ENCODE results near the gene STPG3. TPM values are rescaled to one million over a fixed set of nuclear protein-coding genes. Genes with fewer than 3 reads are reported as not detected.

Gene STPG3
- total and polyA plus RNA-seq, 12 donors: 0.25 to 3.1 (median 0.32) TPM; not detected in 9

- WGBS, 4 donors: 16 to 49% (median 19%) methylated on average over 2 to 54 of the region's 54 CpGs; no CpG with 5 or more reads in 1 of the 4 donors
- Histone ChIP-seq H3K4me3 (peak overlapping the region in 2 of 4 donors; percentile 26 to 72), H3K4me1 (replicated peaks in 1 of 2) (peaks cover 0 to 7% of the 10 kb centered on the region in 2 donors), H3K27me3 (peaks cover 9% of the 10 kb centered on the region), H3K27ac (peak overlapping the region in 4 of 5 donors; percentile 66 to 94 (median 78)), H3K36me3 (replicated peaks in 1 of 2) (peaks cover 0 to 1% of the 10 kb centered on the region in 2 donors), H3K9me3 (replicated peaks in 1 of 3) (no peaks in the 10 kb centered on the region)
- DNase-seq: peak in 2 of 7 donors; percentile 20 to 44
- intact Hi-C loops (cut with DNase I): no loop called here
- no peak for TF ChIP-seq POLR2A (IDR thresholded peaks at IDR 0.05)
- TF ChIP-seq, protein P1, sequence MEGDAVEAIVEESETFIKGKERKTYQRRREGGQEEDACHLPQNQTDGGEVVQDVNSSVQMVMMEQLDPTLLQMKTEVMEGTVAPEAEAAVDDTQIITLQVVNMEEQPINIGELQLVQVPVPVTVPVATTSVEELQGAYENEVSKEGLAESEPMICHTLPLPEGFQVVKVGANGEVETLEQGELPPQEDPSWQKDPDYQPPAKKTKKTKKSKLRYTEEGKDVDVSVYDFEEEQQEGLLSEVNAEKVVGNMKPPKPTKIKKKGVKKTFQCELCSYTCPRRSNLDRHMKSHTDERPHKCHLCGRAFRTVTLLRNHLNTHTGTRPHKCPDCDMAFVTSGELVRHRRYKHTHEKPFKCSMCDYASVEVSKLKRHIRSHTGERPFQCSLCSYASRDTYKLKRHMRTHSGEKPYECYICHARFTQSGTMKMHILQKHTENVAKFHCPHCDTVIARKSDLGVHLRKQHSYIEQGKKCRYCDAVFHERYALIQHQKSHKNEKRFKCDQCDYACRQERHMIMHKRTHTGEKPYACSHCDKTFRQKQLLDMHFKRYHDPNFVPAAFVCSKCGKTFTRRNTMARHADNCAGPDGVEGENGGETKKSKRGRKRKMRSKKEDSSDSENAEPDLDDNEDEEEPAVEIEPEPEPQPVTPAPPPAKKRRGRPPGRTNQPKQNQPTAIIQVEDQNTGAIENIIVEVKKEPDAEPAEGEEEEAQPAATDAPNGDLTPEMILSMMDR (IDR thresholded peaks at IDR 0.05): no peak
Observed at GRCh38 chr9:137278061-137278701, 27.1 kb downstream of the STPG3 start.

- Histone ChIP-seq H3K4me1 (replicated peaks in 1 of 2) (peaks cover 0 to 7% of the 10 kb centered on the region in 2 donors), H3K27me3 (peaks cover 9% of the 10 kb centered on the region), H3K27ac (no peak overlapping the region), H3K4me3 (peak overlapping the region in 1 of 4 donors; percentile 72), H3K9me3 (replicated peaks in 1 of 3) (no peaks in the 10 kb centered on the region), H3K36me3 (replicated peaks in 1 of 2) (no peaks in the 10 kb centered on the region)
- TF ChIP-seq, protein P1 (IDR thresholded peaks at IDR 0.05): no peak
- no peak for DNase-seq
- 67 to 96% (median 74%) methylated on average over 73 to 139 of the region's 139 CpGs for WGBS, 4 donors
- intact Hi-C loops (cut with DNase I): no loop called here
Observed at GRCh38 chr9:137278721-137279711, 27.9 kb downstream of the STPG3 start.

GRCh38 chr9:137279741-137280473, 28.8 kb downstream of the STPG3 start:
- Histone ChIP-seq H3K9me3 (replicated peaks in 1 of 3) (no peaks in the 10 kb centered on the region), H3K27ac (no peak overlapping the region), H3K4me1 (replicated peaks in 1 of 2) (peaks cover 0 to 7% of the 10 kb centered on the region in 2 donors), H3K36me3 (replicated peaks in 1 of 2) (no peaks in the 10 kb centered on the region), H3K4me3 (no peak overlapping the region), H3K27me3 (peaks cover 9% of the 10 kb centered on the region)
- 81 to 94% (median 85%) methylated on average over 26 to 41 of the region's 41 CpGs for WGBS, 4 donors
- TF ChIP-seq, protein P1 (IDR thresholded peaks at IDR 0.05): no peak
- no peak for TF ChIP-seq POLR2A (IDR thresholded peaks at IDR 0.05)
- peak in 1 of 7 donors; percentile 17 for DNase-seq
- intact Hi-C loops (cut with DNase I): no loop called here

Data from adrenal gland (tissue), 12 donors.